NCI-H2107 treated with DMSO at 0.1 percent for 48 hours (cell line): ENCODE data around the gene HMGXB3.
"Not testable (repeated sequence)": the region's sequence is repeated elsewhere in the genome, so short reads cannot be mapped to it uniquely, and the experiment has no call there.

ENCODE experiments used
- DNase-seq: peaks from one replicate; lab custom pipeline; 2025; ENCODE audit not compliant: unreplicated experiment; lab: John Stamatoyannopoulos, UW

Gene HMGXB3

GRCh38 chr5:150021491-150022157, 21.1 kb downstream of the HMGXB3 start:
- no peak for DNase-seq

GRCh38 chr5:150022158-150022531, 21.6 kb downstream of the HMGXB3 start:
- DNase-seq, result no peak

DNA sequence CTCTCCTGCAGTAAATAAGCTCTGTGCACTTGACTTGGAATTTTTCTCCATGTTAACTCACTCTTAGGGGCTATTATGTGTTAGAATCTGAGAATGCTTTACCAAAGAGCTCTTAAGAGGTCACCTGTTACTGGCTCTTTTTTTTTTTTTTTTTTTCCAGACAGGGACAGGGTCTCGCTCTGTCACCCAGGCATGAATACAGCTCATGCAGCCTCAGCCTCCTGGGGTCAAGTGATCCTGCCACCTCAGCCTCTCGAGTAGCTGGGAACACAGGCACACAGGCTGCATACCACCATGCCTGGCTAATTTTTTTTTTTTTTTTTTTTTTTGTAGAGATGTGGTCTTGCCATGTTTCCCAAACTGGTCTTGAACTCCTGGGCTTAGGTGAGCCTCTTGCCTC, 22.1 kb downstream of the HMGXB3 start:
- no peak for DNase-seq

DNA sequence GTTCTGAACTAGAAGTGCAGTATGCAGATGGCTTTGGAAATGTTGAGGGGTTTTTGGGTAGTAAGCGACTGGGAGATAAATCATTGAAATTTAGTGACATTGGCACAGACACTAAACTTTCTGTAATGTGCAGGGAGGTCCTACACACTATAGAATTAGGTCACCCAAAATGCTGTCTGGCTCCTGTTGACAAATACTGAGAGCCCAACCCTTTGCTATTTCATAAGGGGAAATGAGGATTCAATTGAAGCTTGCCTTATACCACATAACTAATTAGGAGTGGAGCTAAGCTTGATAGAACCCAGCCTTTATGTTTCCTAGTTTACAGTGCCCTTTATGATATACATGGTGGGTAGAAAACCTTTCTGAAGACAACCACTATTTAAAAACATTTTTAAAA, 22.6 kb downstream of the HMGXB3 start:
- DNase-seq, result no peak

DNA sequence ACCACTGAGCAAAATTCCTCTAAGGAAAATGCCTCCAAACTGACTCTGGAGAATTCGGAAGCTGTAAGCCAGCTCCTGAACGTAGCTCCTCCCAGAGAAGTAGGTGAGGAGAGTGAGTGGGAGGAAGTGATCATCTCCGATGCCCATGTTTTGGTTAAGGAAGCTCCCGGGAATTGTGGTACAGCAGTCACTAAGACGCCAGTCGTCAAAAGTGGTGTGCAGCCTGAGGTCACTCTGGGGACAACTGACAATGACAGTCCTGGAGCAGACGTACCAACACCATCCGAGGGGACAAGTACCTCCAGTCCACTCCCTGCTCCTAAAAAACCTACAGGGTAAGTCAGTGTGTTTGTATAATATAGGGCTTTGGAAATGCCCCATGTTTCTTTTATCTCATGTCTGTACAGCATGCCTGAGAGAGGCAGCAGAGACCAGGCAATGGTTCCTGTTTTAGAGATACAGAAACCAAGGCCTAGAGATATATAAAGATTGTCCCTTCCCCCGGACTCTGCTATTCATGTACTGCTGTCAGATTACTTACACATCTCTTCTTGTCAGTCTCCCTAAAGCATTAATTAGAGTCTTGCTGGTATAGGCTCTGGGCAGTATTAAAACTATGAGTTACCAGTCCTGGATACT, 23.9 kb downstream of the HMGXB3 start:
- no peak for DNase-seq

- no peak for DNase-seq
These were observed 26.2 kb downstream of the HMGXB3 start for GRCh38 chr5:150026682-150027172.

DNA sequence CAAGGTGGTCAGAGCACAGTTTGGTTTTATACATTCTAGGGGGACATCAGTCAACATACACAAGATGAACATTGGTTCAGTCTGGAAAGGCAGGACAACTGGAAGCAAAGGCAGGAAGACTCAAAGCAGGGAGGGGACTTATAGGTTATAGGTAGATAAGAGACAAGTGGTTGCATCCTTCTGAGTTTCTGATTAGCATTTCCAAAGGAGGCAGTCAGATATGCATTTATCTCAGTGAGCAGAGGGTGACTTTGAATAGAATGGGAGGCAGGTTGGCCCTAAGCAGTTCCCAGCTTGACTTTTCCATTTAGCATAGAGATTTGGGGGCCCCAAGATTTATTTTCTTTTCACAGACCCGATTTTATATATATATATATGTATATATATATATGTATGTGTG, 27.5 kb downstream of the HMGXB3 start:
- not testable (repeated sequence) for DNase-seq

DNA sequence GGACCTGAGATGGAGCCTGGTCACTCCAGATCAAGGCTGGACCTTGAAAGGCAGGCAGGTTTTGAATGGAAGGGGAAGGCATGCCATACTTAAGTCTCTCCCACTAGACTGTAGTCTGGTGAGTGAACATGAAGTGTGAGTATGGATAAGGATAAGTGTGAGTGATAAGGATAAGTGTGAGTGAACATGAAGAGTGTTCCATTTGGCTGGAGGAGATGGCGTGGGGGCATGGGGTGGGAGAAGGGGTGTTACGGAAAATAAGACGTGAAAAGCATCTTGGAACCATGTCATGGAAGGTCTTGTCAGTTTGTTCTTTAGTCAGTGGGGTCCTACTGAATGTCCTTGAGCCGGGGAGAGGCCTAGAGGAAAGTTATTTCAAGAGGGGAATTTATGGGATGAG, 32.8 kb downstream of the HMGXB3 start:
- no peak for DNase-seq

GRCh38 chr5:150034662-150035061, 34.1 kb downstream of the HMGXB3 start:
- no peak for DNase-seq

DNA sequence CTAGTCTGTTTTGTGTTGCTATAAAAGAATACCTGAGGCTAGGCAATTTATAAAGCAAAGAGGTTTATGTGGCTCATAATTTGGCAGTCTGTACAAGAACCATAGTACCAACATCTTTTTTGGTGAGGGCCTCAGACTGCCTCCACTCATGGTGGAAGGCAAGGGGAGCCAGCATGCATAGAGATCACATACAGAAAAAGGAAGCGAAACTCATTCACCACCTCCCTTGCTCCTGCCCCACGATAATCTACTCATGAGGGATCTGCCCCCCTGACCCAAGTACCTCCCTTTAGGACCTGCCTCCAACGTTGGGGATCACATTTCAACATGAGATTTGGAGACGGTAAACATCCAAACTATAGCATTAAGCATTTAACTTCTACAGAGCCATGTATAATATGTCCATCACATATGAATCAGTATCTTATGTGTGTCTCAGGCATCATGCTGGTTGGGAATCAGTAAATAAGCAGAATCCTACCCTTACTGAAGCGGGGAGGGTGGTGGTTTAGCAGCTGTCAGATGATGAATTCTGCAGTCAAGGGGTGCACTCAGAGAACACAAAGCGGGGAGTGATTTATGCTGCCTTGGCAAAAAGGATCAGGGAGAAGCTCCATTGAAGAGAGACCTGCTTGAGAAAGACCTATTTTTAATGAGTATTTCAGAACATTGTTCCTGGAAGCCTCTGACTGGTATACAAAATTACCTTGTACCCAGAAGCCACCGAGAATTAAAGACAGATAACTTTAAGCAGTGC, 34.8 kb downstream of the HMGXB3 start:
- DNase-seq, result no peak

DNA sequence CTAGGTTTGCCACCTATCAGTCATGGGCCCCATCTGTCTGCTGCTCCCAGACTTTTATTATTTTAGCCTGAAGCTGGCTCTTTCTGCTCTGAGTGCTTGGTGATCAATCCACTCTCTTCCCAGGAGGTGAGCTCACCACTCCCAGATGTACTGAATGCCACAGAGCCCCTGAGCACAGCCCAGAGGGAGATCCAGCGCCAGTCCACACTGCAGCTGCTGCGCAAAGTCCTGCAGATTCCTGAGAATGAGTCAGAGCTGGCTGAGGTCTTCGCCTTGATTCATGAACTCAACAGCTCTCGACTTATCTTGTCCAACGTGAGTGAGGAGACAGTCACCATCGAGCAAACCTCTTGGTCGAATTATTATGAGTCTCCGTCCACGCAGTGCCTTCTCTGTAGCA, 36.0 kb downstream of the HMGXB3 start:
- no peak for DNase-seq

DNA sequence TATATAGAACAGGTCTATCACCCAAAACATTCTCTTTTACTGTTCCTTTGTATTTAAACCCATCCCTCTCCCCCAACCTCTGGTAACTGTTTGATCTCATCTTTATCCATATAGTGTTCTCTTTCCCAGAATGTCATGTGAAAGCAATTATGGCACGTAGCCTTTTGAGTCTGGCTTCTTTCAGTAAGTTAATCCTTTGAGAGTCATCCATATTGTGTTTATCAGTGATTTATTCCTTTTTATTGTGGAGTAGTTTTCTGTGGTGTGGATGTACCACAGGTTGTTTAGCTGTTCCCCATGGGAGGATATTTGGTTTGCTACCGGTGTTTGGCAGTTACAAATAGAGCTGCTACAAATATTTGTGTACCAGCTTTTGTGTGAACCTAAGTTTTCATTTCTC, 38.0 kb downstream of the HMGXB3 start:
- no peak for DNase-seq

DNA sequence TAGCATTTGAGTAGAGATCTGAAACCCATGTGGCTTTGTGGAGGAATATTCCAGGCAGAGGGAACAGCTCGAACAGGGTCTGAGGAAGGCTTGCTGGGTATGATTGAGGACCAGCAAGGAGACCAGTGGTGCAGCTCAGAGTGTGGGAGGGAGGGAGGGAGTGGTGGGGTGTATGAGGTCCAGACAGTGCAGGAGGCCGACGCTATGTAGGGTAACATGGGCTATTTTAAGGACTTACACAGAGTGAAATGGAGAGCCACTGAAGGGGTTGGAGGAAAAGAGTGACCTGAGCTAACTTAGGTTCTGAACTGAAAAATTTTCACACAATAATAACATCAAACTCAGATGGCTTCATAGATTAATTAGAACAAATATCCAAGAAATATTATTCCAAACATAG, 41.9 kb downstream of the HMGXB3 start:
- DNase-seq, result no peak

DNA sequence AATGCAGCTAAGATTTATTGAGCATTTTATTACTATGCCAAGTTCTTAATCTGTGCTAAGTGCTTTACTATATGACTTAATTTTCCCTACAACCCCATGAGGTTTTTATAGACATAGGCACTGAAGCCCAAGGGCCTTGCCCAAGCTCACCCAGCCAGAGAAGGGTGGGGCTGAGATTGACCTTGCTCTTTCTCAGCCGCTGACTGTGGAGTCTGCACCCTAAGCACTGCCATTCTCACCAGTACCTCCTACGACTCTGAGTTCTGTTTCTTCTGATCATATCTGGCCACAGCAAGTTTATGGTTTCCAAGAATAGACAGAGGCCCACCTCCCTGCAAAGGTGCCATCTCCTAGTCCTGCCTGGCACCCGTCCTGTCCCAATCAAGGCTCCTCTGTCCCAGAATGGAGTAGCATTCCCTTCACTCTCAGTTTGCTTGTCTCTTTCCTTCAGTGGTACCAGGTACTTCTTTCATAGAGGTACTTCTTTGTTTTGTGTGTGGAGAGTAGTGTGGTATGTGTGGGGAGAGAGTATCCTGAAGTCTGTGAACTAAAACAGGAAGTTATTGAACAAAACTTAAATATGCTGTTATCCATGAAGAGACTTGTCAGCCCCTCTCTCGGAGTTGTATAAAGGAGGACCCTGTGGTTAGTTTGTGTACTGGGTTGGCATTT, 43.3 kb downstream of the HMGXB3 start:
- DNase-seq, result no peak

DNA sequence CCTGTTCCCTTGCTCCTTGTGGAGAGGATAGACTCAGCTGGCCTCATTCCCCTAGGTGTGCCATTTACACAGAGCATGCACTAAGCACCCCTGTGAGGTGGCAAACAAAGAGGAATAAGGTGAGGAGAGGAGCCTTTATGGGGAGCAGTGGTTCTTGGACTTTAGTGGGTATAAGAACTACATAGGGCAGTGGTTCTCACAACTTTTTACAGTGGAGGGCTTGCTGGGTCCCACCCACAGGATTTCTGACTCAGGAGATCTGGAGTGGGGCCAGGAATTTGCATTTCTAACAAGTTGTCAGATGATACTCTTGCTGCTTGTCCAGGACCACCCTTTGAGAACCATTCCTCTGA, 43.8 kb downstream of the HMGXB3 start:
- no peak for DNase-seq

GRCh38 chr5:150044712-150045111, 44.2 kb downstream of the HMGXB3 start:
- no peak for DNase-seq

DNA sequence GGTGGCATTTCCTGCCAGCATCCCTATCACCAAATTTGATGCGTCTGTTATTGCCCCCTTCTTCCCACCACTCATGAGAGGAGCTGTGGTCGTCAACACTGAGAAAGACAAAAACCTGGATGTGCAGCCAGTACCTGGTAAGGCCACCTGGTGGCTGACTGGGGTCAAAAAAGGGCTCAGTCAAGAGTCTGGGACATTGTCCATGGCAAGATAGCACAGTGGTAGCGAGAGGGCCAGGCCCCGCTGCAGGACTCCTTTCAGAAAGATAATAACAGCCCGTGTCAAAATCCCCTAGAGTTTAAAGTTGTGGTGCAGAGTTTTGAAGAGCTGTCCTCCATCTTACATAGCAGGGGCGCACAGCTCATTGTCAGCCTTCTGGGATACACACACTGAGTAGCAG, 45.0 kb downstream of the HMGXB3 start:
- no peak for DNase-seq

DNA sequence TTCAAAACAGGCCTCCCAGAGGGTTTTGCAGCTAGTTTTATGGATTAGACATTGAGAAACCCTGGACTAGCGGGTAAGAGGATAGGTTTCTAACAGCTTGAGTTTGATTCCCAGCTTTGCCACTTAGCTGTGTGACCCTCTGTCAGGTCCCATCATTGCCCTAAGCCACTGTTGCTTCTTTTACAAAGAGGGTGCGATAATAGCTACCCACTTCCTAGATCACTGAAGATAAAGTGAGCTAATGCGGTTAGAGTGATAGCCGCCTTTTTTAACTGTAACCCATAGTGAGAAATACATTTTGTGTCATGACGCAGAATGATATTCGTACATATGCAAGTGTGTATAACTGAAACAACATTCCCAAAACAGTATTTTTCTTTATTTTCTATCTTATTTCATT, 45.5 kb downstream of the HMGXB3 start:
- no peak for DNase-seq

DNA sequence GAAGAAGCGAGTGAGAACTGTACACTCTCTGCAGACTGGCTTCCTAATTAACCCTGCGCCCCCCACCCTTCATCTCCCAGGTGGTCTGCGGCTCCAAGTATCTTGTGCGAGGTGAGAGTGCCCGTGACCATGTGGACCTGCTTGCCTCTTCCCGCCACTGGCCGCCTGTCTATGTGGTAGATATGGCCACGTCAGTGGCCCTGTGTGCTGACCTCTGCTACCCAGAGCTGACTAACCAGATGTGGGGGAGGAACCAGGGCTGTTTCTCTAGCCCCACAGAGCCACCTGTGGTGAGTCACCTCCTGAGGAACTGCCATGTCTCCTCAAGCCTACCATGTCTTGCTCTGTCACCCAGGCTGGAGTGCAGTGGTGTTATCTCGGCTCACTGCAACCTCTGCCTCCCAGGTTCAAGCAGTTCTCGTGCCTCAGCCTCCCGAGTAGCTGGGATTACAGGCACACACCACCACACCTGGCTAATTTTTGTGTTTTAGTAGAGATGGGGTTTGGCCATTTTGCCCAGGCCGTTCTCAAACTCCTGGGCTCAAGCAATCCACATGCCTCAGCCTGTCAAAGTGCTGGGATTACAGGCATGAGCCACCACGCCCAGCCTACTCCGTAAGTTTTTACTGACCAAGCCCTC, 49.8 kb downstream of the HMGXB3 start:
- DNase-seq, result not testable (repeated sequence)

DNA sequence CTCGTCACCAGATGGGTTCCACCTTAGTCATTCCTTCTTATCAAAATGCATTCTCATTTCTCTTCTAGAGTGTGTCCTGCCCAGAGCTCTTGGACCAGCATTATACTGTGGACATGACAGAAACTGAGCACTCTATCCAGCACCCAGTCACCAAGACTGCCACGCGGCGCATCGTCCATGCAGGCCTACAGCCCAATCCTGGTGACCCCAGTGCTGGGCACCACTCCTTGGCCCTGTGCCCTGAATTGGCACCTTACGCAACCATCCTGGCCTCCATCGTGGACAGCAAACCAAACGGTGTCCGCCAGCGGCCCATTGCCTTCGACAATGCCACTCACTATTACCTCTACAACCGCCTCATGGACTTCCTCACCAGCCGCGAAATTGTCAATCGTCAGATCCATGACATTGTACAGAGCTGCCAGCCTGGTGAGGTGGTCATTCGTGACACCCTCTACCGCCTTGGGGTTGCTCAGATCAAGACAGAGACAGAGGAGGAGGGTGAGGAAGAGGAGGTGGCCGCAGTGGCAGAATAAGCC, 51.2 kb downstream of the HMGXB3 start:
- no peak for DNase-seq
